GM21576 (cell line): ENCODE measurements around the gene SENP3.
A peak's percentile ranks its signal among the peaks of the same experiment; 100 is the strongest.

Source experiments
- ATAC-seq: cut with Tn5 transposase; IDR thresholded peaks from one replicate; pipeline ENCODE4 v1.9.1; 2021; ENCODE audit warnings: mild to moderate bottlenecking, moderate library complexity; ENCODE audit not compliant: unreplicated experiment

Gene SENP3

GRCh38 chr17:7575481-7575883, 13.8 kb downstream of the SENP3 start:
- ATAC-seq, result no peak

- no peak for ATAC-seq
These were observed 14.2 kb downstream of the SENP3 start for GRCh38 chr17:7575959-7576358.

- ATAC-seq, result no peak
These were observed 14.8 kb downstream of the SENP3 start for GRCh38 chr17:7576432-7576937.

DNA sequence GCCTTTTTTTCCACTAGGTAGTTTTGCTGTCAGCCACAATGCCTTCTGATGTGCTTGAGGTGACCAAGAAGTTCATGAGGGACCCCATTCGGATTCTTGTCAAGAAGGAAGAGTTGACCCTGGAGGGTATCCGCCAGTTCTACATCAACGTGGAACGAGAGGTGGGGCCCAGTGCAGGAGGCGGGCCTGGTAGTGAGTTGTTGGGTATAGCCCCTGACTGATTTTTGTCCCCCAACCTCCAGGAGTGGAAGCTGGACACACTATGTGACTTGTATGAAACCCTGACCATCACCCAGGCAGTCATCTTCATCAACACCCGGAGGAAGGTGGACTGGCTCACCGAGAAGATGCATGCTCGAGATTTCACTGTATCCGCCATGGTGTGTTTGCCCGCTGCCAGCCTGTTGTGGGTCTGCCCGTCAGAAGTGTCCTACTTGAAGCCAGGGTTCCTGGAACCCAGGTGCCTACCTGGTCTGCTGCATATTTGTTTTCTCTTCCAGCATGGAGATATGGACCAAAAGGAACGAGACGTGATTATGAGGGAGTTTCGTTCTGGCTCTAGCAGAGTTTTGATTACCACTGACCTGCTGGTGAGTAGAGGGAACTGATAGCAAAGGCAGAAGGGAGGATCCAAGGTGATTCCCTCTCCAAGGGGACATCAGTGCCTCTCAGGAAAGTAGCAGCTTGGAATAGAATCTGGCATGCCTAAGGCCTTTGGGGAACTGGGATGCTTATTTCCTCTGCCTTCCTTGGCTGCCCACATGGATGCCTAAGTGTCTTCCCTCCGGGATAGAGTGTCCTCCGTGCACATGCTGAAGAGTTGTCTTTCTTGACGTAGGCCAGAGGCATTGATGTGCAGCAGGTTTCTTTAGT, 15.8 kb downstream of the SENP3 start:
- ATAC-seq, result no peak

DNA sequence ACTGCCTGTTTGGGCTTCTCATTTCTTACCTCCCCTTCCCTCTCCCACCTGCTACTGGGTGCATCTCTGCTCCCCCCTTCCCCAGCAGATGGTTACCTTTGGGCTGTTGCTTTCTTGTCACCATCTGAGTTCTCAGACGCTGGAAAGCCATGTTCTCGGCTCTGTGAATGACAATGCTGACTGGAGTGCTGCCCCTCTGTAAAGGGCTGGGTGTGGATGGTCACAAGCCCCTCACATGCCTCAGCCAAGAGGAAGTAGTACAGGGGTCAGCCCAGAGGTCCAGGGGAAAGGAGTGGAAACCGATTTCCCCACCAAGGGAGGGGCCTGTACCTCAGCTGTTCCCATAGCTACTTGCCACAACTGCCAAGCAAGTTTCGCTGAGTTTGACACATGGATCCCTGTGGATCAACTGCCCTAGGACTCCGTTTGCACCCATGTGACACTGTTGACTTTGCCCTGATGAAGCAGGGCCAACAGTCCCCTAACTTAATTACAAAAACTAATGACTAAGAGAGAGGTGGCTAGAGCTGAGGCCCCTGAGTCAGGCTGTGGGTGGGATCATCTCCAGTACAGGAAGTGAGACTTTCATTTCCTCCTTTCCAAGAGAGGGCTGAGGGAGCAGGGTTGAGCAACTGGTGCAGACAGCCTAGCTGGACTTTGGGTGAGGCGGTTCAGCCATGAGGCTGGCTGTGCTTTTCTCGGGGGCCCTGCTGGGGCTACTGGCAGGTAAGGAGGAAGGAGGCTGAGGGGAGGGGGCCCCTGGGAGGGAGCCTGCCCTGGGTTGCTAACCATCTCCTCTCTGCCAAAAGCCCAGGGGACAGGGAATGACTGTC, 17.5 kb downstream of the SENP3 start, which contains the start of gene CD68:
CD68 (plus strand) TSS at position 638 of the 833 bp plus-strand sequence; CDS start at position 678, 40 bp downstream.
- peak; percentile 44 for ATAC-seq

DNA sequence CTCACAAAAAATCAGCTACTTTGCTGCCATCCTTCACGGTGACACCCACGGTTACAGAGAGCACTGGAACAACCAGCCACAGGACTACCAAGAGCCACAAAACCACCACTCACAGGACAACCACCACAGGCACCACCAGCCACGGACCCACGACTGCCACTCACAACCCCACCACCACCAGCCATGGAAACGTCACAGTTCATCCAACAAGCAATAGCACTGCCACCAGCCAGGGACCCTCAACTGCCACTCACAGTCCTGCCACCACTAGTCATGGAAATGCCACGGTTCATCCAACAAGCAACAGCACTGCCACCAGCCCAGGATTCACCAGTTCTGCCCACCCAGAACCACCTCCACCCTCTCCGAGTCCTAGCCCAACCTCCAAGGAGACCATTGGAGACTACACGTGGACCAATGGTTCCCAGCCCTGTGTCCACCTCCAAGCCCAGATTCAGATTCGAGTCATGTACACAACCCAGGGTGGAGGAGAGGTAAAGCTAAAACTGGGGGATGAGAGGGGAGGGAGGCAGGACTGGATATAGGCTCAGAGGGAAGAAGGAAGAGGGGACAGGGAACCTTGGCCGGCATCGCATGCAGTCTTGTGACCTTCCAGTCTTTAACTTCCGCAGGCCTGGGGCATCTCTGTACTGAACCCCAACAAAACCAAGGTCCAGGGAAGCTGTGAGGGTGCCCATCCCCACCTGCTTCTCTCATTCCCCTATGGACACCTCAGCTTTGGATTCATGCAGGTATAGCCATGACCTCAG, 18.3 kb downstream of the SENP3 start:
- no peak for ATAC-seq

DNA sequence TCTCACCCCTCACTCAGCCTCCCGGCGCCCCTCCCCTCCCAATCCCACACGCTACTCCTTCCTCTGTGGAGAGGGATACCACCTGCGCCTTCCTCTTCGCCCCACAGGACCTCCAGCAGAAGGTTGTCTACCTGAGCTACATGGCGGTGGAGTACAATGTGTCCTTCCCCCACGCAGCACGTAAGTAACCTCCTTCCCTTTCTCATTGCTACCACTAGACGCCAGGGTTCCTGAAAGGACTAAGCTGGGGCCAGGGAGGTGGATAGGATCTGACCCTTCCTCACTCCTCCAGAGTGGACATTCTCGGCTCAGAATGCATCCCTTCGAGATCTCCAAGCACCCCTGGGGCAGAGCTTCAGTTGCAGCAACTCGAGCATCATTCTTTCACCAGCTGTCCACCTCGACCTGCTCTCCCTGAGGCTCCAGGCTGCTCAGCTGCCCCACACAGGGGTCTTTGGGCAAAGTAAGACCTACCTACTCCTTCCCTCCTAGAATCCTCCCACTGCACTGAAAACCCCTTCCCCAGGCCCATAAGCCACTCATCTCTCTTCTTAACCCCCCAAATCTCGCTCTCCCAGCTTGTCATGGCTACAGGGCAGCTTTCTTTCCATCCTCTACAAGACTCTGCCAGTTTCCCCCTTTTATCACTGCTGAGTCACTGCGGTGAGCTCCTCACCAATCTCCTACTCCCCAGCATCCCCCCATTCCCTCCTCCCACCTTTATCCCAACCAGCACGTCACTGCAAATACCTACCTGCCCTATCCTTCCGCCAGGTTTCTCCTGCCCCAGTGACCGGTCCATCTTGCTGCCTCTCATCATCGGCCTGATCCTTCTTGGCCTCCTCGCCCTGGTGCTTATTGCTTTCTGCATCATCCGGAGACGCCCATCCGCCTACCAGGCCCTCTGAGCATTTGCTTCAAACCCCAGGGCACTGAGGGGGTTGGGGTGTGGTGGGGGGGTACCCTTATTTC, 19.2 kb downstream of the SENP3 start:
- no peak for ATAC-seq

- no peak for ATAC-seq
These were observed 20.9 kb downstream of the SENP3 start for GRCh38 chr17:7582396-7583252.

DNA sequence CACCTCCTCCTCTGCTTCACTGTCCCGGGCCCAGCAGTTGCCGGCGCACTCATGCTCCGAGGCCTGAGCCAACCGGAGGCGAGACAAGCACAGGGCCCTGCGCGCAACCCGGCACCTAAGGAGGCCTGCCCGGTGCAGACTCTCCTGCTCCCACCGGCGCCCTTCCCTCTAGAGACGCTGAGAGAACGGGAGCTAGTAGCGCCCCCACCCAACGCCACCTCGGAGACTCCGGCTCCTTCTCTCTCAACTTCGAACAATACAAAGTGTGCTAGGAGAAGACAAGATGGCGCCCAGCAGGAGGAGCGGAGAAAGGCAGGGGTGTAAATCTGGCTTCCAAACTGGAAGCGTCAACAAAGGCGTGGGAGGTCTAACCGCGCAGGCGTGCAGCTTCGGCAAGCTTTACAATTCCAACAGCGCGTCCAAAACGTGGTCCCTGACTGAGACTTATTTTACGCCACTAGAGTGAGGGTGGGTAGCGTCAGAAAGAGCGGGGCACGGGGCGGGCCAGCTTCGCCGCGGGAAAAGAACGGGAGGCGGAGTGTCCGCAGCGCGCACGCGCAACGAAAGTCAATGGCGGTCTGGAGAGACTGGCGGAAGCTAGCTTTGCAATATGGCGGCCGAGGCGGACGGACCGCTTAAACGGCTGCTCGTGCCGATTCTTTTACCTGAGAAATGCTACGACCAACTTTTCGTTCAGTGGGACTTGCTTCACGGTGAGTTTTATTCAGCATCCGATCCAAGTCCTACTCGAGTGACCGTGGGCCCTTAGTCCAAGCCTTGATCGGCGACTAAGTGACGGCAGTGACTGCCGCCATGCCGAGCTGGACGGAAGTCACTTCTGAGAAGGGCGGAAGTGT, 21.8 kb downstream of the SENP3 start, which contains the start of gene MPDU1:
MPDU1 (plus strand) TSS at position 600 of the 857 bp plus-strand sequence; CDS start at position 611, 11 bp downstream.
- ATAC-seq, result peak; percentile 57

DNA sequence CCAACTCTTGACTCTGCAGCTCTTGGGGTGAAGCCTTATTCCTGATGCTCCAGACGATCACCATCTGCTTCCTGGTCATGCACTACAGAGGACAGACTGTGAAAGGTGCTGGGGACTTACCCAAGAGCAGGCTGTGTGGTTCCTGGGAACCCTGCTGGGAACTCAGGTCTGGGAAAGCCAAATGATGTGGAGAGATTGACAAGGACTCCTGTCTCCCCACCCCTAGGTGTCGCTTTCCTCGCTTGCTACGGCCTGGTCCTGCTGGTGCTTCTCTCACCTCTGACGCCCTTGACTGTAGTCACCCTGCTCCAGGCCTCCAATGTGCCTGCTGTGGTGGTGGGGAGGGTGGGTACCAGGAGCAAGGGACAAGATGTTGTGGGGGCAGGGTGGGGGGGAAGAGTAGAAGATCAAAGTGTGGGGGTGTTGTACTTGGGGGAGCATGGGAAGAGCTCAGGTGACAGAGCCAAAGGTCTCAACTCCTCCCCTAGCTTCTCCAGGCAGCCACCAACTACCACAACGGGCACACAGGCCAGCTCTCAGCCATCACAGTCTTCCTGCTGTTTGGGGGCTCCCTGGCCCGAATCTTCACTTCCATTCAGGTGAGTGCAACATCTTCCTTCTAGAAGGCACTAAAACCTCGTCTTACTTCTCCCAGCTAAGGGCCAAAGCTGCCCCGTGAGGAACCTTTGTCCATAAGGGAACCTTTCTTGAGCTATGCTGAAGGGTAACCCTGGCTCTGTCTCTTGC, 25.1 kb downstream of the SENP3 start:
- ATAC-seq, result no peak

- ATAC-seq, result no peak
These were observed 25.9 kb downstream of the SENP3 start for GRCh38 chr17:7587420-7588151.

GRCh38 chr17:7588553-7589203, 27.0 kb downstream of the SENP3 start:
- no peak for ATAC-seq

DNA sequence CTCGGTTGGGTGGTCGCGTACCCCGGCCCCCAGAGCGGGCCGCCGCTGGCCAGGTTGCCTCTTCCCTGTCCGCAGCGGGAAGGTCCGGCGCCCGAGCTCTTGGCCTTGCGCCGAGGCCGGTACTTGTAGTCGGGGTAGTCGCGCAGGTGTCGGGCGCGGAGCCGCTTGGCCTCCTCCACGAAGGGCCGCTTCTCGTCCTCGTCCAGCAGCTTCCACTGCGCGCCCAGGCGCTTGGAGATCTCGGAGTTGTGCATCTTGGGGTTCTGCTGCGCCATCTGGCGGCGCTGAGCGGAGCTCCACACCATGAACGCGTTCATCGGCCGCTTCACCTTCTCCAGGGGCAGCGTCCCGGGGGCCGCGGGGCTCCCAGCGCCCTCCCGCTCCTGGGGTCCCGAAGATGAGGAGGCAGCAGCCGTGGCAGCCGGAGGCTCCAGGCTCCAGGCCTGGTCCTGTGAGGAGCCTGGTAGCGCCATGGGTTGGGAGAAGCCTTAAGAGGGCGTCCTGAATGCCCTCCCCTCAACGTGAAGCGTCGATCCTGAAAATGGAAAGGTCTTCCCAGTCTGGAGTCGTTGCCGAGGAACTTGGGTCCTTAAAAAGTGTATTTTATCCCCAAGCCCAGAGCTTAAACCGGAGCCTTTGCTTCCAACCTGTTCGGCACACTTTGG, 27.6 kb downstream of the SENP3 start:
- no peak for ATAC-seq

DNA sequence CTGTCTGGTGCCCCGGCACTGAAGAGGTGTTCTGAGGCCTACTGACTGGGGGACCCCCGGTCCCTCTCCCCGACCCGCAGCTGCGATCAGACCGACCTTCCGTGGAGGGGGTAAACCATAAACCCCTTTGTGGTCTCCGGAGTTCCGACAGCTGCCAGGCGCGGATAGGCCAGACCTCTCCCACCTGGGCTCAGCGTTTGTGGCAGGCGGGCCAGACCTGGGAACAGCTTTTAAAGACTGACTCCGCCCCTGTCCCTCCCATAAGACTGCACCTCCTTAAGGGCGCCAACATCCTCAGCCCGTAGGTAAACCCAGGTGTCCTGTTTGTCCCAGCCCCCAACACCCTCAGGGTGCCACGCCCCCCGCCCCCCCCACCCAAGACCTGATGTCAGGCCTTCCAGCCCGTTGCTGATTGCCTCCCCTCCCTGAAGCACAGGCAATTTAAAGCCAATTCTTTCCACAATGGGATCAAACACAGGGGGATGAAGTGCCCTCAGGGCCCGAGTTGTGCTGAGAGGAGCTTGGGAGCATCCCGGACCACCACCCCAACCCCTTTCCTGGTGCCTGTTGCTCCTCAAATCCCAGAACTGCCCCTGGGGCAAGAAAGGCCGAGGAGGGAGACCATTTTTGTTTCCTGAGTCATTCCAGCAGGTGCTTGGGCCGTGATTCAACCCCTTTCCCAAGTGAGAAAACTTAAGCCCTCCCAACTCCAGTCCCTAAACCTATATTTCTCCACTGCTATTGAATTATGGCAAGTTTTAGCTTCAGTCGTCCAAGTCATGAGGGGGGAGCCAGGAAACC, 28.4 kb downstream of the SENP3 start, which contains the start of gene SOX15:
SOX15 (minus strand) TSS at position 204 of the 801 bp plus-strand sequence. CDS start 418 bp downstream, outside the sequence.
- ATAC-seq, result no peak
